GM12865 (cell line): Measurements from ENCODE around the gene ATRNL1.

ENCODE experiments used
- DNase-seq: peaks from one replicate; pipeline ENCODE4 v3.0.0; 2010; ENCODE audit warnings: low read depth
- H3K4me3 ChIP-seq: 2 replicates; pipeline ENCODE4 v1.5.1; 2011; ENCODE audit warnings: mild to moderate bottlenecking, low read depth, low read length, control low read depth
- CTCF ChIP-seq: IDR thresholded peaks from 2 replicates; pipeline ENCODE4 v1.5.1; 2011; ENCODE audit warnings: low read length, control low read depth, low read depth, inconsistent platforms; ENCODE audit not compliant: insufficient read depth; ENCODE audit errors: missing control alignments

Gene ATRNL1

DNA sequence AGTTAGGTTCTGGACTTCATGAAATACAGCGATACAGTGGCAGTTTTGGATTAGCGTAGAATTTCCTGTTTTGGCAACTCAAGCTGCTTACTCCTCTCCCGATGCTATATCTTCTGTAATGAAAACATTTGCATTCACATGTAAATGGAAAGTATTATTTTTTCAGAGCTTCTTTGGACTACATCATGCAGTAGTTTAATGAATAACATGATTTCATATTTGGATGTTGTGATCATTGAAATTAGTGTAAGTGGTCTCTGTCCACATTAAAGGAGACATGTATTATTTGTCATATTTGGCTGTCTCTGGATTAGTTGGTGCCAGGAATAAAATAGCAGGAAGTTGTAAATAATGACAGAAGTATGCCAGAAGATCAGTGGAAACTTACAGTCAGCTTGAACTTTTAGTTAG lies 848.2 kb downstream of the ATRNL1 start:
- no peak overlapping the region for H3K4me3 ChIP-seq
- DNase-seq: no peak
- TF ChIP-seq CTCF: no peak

DNA sequence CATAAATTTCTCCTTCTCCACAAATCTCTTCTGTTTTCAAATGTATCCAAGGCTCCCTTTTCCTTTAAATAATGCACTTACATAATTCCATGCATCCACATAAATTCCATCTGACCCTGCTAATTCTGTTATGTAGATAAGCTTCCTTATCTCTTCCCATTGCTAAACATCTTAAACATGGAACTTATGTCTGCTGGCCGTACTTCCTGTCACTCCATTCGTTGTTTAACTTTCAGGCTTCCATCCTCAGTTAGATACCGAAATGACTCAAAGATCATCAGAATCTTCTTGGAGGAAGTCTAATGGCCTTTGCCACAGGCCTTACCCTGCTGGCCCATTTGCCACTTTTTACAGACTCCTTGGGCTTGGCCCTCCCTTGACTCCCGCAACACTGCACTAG lies 848.9 kb downstream of the ATRNL1 start:
- H3K4me3 ChIP-seq: no peak overlapping the region
- no peak for DNase-seq
- no peak for TF ChIP-seq CTCF

- no peak overlapping the region for H3K4me3 ChIP-seq
- no peak for DNase-seq
- TF ChIP-seq CTCF: no peak
These were observed 851.4 kb downstream of the ATRNL1 start for GRCh38 chr10:115944538-115944937.

DNA sequence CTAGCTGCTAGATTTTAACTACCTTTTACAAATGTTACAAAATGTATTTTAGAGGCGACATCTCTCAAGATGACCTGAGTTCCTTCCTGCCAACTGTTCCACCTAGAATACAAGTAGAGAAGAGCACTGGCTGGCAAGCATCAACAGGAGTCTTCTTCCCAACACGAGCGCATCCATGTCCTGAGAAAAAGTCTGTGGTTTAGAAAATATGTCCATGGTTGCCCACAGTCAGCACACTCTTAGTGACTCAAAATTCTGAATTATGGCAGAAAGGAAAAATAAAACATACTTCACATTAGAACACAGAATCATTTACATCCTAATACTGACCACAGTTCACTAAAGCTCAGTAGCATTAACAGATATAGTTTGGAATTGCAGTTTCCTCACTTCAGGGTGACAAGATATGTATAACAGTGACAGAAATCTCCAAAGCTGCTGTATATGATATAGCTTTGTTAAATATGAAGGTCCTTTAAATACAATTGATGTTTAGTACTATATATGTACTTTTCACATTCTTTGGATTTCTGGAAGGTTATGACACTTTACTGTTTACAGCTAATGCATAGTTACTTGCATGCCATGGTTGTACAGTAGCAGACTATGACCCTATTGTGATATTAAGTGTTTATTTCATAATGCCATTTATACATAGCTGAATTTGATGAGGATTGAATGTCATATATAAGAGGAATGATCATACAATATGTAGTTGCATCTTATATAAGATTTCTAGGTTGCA lies 852.7 kb downstream of the ATRNL1 start:
- H3K4me3 ChIP-seq: no peak overlapping the region
- no peak for DNase-seq
- no peak for TF ChIP-seq CTCF

DNA sequence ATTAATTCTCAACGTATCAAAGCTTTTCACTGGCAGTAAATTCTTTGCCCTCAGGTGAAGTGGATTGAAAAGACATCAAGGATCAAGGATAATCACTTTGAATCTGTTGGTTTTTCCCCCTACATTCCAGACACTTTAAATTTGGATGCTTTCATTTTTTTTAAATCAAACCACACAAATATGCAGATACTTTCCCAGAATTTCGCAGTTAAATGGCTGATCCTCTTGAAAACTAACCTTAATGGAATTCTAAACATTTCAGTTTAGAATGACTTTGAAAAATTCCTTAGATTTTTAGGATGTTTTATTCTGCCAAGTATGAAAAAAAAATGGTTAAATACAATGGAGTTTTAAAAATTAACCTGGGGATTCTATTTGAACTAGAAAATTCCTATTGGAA lies 853.9 kb downstream of the ATRNL1 start:
- DNase-seq: no peak
- no peak for TF ChIP-seq CTCF
- no peak overlapping the region for H3K4me3 ChIP-seq

- TF ChIP-seq CTCF: peak; percentile 1
- H3K4me3 ChIP-seq: no peak overlapping the region
- DNase-seq: peak; percentile 7
These were observed 855.3 kb downstream of the ATRNL1 start for GRCh38 chr10:115948465-115948864.

DNA sequence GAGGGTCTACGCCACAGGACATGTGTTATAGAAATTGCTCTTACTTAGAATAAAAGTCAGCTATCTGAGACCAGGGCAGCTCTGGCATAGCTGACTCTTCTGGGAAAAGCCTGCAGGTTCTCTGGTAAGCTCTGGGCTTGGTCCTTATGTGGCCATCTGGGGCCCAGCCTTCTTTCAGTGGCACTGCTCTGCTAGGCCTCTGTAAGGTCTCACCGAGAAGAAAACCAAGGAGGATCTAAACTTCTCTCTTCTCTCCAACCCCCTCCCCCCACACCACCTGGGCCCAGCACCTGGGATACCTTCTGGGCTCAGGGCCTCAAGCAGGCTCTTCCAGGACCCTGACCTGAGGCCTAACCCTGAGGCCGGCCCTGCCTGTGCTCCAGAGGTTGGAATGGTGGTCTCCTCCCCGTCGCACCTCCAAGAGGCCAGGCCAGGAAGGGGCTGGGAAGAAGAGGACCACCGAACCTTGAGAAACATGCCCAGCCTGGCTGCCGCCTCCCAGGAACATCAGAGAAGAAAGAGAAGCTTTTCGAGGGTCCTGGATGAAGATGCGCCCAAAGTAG lies 856.2 kb downstream of the ATRNL1 start:
- H3K4me3 ChIP-seq: no peak overlapping the region
- TF ChIP-seq CTCF: no peak
- DNase-seq: no peak
